Measurements from ENCODE around the gene ZSWIM3. TPM values are rescaled to one million over a fixed set of nuclear protein-coding genes. Genes with fewer than 3 reads are reported as not detected.
"Not testable (repeated sequence)": the region's sequence is repeated elsewhere in the genome, so short reads cannot be mapped to it uniquely, and the experiment has no call there.

The ZSWIM3 gene
- total RNA-seq, 1 donor from 2014 or later = 13.9 TPM

GRCh38 chr20:45886590-45887345 lies 29.4 kb downstream of the ZSWIM3 start:
- DNase-seq (ENCODE audit: low spot score in 2 of 2) = no peak
- no peak for FAIRE-seq

GRCh38 chr20:45887346-45887715 lies 29.9 kb downstream of the ZSWIM3 start, which contains the start of gene SPATA25:
SPATA25 (minus strand) TSS chr20:45887622; CDS start chr20:45887590, 32 bp downstream.
- FAIRE-seq (no peak), DNase-seq (ENCODE audit: low spot score in 2 of 2) (no peak)

DNA sequence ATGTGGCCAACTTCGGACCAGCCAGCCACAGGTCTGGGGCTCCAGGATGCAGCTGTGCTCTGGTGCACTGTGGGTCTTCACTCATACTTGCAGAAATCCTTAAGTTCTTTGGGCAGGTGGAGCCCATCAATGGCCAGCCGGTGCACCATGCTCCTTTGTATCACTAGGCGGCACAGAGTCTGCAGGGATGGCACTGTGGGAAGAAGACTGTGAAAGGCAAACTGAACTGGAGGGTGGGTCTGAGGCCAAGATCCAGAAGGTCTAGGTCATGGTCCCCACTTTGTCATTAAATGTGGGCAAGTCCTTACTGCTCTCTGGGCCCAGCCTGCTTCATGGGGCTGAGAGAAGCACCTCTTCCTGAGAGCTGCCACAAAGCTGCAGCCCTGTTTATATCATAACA lies 31.3 kb downstream of the ZSWIM3 start:
- DNase-seq (ENCODE audit: low spot score in 2 of 2) (no peak), FAIRE-seq (no peak)

GRCh38 chr20:45890077-45890984 lies 32.9 kb downstream of the ZSWIM3 start:
- FAIRE-seq = no peak
- peak; percentile 66 to 69 for DNase-seq (ENCODE audit: low spot score in 2 of 2)

- no peak for FAIRE-seq
- peak; percentile 99 for DNase-seq (ENCODE audit: low spot score in 2 of 2)
These were observed 33.9 kb downstream of the ZSWIM3 start, which contains the start of the genes CTSA and NEURL2 for GRCh38 chr20:45890985-45891983. CTSA (plus strand) TSS chr20:45891335; CDS start chr20:45891569, 234 bp downstream. NEURL2 (minus strand) TSS chr20:45891208; CDS start chr20:45890991, 217 bp downstream.

GRCh38 chr20:45892049-45892825 lies 34.8 kb downstream of the ZSWIM3 start:
- peak; percentile 49 to 58 for DNase-seq (ENCODE audit: low spot score in 2 of 2)
- FAIRE-seq = no peak

DNA sequence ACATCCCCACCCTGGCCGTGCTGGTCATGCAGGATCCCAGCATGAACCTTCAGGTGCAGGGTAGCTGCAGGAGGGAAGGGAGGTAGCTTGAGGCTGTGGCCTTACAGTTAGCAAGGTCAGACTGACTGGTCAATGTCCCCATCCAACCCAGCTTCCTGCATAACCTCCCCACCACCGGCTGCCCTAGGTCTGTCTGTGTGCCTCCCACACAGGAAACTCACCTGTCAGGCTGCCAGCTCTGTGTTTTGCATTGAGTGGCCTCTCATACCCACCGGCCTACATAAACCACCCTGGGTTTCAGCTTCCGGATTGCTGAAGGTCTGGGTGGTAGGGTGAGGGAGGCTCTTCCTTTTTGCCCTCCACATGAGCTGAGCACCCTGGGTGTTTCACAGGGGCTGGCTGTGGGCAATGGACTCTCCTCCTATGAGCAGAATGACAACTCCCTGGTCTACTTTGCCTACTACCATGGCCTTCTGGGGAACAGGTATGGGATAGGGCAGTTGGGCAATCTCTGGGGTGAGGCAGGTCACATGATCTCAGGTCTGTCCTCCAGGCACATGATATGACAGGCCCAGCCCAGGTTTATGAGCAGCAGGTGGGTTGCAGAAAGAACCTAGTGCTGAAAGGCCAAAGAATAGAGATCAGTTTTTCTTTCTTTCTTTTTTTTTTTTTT lies 35.5 kb downstream of the ZSWIM3 start:
- FAIRE-seq (no peak), DNase-seq (ENCODE audit: low spot score in 2 of 2) (no peak)

DNA sequence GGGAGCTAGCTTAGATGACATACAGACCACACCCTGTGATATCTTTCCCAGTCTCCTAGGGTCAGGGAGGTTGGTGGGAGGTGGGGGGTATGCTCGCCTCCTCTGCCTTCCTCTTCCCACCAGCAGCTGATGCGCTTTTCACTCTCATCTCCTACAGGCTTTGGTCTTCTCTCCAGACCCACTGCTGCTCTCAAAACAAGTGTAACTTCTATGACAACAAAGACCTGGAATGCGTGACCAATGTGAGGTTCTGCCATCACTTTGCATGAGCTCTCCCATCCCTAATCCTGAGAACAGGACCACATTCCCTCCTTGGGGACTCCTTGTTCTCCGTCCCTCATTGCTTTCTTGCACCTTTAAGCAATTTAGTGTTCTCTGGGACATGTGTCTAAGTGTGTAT lies 36.4 kb downstream of the ZSWIM3 start:
- DNase-seq (ENCODE audit: low spot score in 2 of 2) (no peak), FAIRE-seq (no peak)

GRCh38 chr20:45894797-45895196 lies 37.4 kb downstream of the ZSWIM3 start:
- DNase-seq (ENCODE audit: low spot score in 2 of 2) (no peak), FAIRE-seq (no peak)

GRCh38 chr20:45896641-45897161 lies 39.3 kb downstream of the ZSWIM3 start:
- FAIRE-seq = no peak
- DNase-seq (ENCODE audit: low spot score in 2 of 2) = no peak

DNA sequence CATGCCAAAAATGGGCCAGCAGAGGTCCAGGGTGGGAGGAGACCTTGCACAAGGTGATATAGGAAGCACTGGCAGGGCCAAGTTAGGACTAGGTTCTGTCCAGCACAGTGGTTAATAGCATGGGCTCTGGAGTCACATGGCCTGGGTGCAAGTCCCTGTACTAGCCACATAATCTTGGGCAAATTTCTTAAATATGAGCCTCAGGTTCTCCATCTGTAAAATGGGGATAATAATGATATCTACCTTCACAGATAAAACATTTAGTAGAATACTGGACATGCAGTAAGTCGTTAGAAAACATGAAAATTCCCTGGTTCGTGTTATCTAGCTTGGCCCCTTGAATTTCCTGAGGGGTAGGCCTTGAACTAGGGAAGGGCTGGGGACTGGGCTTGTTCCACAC lies 39.9 kb downstream of the ZSWIM3 start:
- no peak for FAIRE-seq
- DNase-seq (ENCODE audit: low spot score in 2 of 2) = no peak

DNA sequence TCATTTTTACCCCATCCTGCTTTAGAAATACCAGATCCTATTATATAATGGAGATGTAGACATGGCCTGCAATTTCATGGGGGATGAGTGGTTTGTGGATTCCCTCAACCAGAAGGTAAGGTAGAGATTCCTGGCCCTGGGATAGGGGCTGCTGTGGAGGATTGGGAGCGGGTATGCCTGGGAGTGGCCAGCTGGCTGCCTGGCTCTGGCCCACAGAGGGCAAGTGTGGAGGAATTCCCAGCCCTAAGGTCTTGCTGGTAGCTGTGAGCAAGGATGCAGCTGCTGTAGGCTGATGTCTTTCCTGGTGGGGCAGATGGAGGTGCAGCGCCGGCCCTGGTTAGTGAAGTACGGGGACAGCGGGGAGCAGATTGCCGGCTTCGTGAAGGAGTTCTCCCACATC lies 40.3 kb downstream of the ZSWIM3 start:
- no peak for DNase-seq (ENCODE audit: low spot score in 2 of 2)
- FAIRE-seq = no peak

- FAIRE-seq (no peak), DNase-seq (ENCODE audit: low spot score in 2 of 2) (no peak)
These were observed 40.9 kb downstream of the ZSWIM3 start for GRCh38 chr20:45898285-45898684.

GRCh38 chr20:45899046-45899835 lies 41.8 kb downstream of the ZSWIM3 start:
- no peak for FAIRE-seq
- DNase-seq (ENCODE audit: low spot score in 2 of 2) = no peak

GRCh38 chr20:45901332-45901731 lies 43.9 kb downstream of the ZSWIM3 start:
- not testable (repeated sequence) for FAIRE-seq; DNase-seq (ENCODE audit: low spot score in 2 of 2)

DNA sequence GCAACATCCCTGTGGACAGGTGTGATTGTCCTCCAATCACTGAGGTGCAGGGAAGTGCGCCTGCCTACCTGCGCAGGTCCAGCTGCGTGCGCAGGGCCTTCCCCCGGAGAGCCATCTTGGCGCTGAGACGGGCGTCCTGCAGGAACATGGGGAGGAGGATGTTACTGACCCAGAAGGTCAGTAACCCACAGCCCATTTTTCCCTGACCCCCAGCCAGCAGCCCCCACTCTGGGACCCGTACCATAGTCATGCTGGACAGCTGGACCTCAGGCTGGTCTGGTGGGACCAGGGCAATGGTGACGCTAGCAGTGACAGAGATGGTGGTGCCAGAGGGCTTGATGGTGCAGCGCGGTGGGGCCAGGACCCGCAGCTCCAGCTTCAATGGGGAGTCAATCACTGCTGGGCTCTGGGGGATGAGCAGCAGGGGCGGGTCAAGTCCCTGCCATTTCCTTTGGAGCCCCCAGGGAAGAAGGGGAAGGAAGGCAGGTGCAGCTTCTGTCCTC lies 44.8 kb downstream of the ZSWIM3 start:
- DNase-seq (ENCODE audit: low spot score in 2 of 2) (no peak), FAIRE-seq (no peak)
